ENCODE measurements around the gene NPTX1.

Gene NPTX1

DNA sequence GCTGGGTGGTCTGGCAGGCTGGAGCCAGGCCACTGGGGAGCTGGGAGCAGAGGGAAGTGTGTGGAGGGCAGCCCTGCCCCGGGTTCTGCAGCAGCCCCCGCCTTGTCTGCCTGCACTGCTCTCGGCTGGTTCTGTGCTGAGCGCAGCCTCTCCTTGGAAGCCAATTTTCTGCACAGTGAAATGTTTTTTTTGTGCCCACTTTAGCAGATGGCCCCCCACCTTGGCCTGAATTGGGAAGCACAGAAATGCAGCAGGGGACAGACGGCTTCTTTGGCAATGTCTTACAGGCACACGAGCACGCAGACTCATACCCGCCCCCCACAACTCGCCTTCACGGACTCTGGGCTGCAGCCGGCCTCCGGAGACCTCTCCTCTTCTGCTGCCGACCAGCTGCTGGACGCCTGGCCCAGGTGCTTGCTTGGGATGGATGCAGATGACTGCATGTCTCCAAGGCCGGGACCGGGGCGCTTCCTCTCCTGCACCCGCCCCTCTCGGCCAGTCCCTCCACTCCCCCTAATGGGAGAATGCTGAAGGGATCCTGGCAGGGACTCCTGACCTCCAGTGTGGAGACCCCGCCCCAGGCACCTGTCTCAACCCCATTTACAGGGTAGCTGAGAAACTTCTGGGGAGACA is 14.8 kb downstream of the NPTX1 start:
- no peak for DNase-seq (ENCODE audit: low read depth in 2 of 2)
- TF ChIP-seq CTCF (IDR thresholded peaks at IDR 0.05; ENCODE audit: low read depth, low read length) = no peak
- H3K4me3 ChIP-seq (replicated peaks in 1 of 2; ENCODE audit: low read depth in 2 of 2, low read length in 2 of 2) = no peak overlapping the region

DNA sequence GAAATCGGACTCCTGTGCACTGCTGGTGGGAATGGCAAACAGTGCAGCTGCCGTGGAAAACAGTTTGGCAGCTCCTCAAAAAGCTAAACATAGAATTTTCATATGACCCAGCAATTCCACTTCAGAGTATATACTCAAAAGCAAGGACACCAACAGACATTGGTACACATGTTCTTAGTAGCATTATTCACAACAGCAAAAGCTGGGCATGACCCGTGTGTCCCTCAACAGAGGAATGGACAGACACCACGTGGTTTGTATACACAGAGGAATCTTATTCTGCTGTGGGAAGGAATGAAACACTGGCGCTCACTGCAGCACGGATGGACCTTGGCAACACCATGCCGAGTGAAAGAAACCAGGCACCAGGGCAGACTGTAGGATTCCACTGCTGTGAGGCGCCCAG is 16.0 kb downstream of the NPTX1 start:
- peak in 1 of 2 donors; percentile 15 for DNase-seq (ENCODE audit: low read depth in 2 of 2)
- TF ChIP-seq CTCF (IDR thresholded peaks at IDR 0.05; ENCODE audit: low read depth, low read length) = no peak
- H3K4me3 ChIP-seq (replicated peaks in 1 of 2; ENCODE audit: low read depth in 2 of 2, low read length in 2 of 2) = no peak overlapping the region

DNA sequence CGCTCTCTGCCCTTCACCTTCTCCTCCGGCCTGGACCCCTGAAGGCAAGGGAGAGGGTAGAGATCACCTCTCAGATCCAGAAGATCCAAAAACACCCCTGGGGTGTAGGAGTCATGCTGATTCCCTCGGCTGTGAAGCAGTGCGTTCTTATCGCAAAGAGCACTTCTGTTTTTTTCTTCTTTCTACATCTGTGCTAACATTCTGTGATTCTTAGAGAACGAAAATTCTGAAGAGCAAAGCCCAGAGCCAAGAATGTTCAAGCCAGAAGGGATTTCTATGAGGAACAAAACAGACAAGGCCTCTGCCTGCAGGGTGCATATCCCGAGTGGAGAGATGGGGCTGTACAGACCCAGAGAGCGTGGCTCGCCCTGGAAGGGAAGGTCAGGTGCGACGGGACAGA is 17.2 kb downstream of the NPTX1 start:
- DNase-seq (ENCODE audit: low read depth in 2 of 2) = no peak
- TF ChIP-seq CTCF (IDR thresholded peaks at IDR 0.05; ENCODE audit: low read depth, low read length) = no peak
- H3K4me3 ChIP-seq (replicated peaks in 1 of 2; ENCODE audit: low read depth in 2 of 2, low read length in 2 of 2) = no peak overlapping the region

DNA sequence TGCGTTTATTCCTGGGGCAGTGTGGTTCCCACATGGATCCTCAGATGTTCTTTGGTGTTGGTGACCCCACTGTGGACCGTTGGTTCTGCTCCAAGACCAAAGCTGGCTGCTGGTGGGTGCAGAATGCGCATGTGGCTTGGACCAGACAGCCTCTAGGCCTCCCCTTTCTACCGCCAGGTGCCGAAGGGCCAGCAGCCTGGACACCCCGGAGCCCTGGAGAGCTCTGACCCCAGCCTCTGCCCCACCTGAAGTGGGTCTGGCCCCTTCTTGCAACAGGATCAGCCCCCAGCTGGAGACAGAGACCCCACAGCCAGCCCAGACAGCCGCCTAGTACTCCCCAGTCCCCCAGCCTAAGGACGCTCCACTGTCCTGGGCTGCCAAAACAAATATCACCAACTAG is 18.4 kb downstream of the NPTX1 start:
- no peak for DNase-seq (ENCODE audit: low read depth in 2 of 2)
- TF ChIP-seq CTCF (IDR thresholded peaks at IDR 0.05; ENCODE audit: low read depth, low read length) = no peak
- no peak overlapping the region for H3K4me3 ChIP-seq (replicated peaks in 1 of 2; ENCODE audit: low read depth in 2 of 2, low read length in 2 of 2)

GRCh38 chr17:80457236-80457856 is 19.1 kb downstream of the NPTX1 start:
- no peak for DNase-seq (ENCODE audit: low read depth in 2 of 2)

DNA sequence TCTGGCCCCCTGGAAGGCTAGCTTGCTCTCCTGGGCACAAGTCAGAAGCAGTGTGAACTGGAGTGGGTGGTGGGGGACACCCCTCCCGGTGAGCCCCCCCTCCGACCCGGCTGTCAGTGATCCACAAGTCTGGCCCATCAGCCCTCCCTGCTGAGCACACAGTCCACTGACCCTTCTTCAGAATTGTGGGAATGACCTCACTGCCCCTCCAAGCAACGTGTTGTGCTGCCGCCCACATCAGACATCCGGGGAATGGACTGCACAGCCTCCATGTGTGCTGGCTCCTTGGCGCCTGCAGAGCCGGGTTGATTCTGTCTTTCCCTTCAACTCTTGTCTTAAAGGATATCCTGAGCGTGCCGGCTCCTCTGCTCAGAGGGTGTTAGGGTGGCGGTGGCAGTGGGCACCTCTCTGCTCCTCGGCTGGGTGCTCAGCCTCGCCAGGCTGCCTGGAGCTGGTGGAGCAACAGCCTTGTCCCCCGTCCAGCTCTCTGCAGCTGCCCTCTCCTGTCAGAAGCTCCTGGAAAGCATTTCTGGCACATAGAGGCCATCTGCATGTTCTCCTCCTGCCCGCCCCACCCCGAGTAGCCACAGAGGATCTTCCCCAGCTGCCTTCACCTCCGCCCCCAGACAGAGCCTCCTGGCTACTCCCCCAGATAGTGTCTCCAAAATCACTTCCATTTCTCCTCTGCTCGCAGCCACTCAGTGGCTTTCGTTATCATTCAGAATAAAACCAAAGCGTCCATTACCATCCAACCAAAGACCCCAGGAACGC is 19.8 kb downstream of the NPTX1 start:
- no peak overlapping the region for H3K4me3 ChIP-seq (replicated peaks in 1 of 2; ENCODE audit: low read depth in 2 of 2, low read length in 2 of 2)
- DNase-seq (ENCODE audit: low read depth in 2 of 2) = peak in 1 of 2 donors; percentile 61
- no peak for TF ChIP-seq CTCF (IDR thresholded peaks at IDR 0.05; ENCODE audit: low read depth, low read length)

More at GRCh38 chr17:80457236-80457856, 19.1 kb downstream of the NPTX1 start:
- TF ChIP-seq CTCF (IDR thresholded peaks at IDR 0.05; ENCODE audit: low read depth, low read length) = no peak
- no peak overlapping the region for H3K4me3 ChIP-seq (replicated peaks in 1 of 2; ENCODE audit: low read depth in 2 of 2, low read length in 2 of 2)

All from cardiac fibroblast (primary cell).